NT2/D1 (cell line): ENCODE data around the gene LRRN3.

Experiments used
- SUZ12 ChIP-seq: IDR thresholded peaks from 2 replicates; pipeline ENCODE4 v1.6.1; 2011; ENCODE audit not compliant: insufficient read length, insufficient read depth; ENCODE audit errors: extremely low read depth
- ZNF274 ChIP-seq: IDR thresholded peaks from 2 replicates; pipeline ENCODE4 v1.6.1; 2011; ENCODE audit warnings: mild to moderate bottlenecking, low read depth, low read length

DNA sequence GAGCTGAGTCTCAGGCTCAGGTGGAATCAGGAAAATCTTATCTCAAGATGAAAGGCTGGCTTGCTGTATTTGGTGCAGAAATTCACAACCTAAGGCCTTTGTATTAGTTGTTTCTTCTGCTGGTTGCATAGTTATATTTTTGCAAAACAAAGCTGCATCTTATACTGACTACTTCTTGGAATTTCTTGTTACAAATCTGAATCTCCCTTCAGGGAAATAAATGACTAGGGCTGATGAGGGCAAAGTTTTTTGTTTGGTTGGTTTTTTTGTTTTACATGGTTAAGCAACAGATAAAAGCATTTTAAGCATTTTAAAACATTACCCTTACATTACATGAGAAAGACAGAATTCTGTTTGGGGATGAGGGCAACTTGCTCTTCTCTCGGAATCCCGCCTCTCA, 13.9 kb upstream of the LRRN3 start:
- TF ChIP-seq ZNF274 = no peak
- no peak for TF ChIP-seq SUZ12
